Caco-2 (cell line): ENCODE results near the gene VAV2. TPM values are rescaled to one million over a fixed set of nuclear protein-coding genes. Genes with fewer than 3 reads are reported as not detected.

Source experiments
- BruUV-seq: library from RNA; stranded (reverse); fragments of 400-500 nt; replicated peaks from 2 replicates; lab custom pipeline; 2021; lab: Mats Ljungman, UMichigan
- CTCF ChIA-PET: fragments of 300-600 bp; sonication (Branson Sonifier 250); formaldehyde crosslinking; loops from one replicate; lab custom pipeline; 2022; ENCODE audit warnings: antibody characterized with exemption; lab: Charles Lee
- POLR2A ChIA-PET: fragments of 300-600 bp; sonication (Branson Sonifier 250); formaldehyde crosslinking; loops from one replicate; lab custom pipeline; 2022; ENCODE audit warnings: antibody characterized with exemption; lab: Charles Lee
- DNase-seq, 2 experiments: peaks; one replicate each; pipeline versions ENCODE4 v3.0.0 to v3.0.0-alpha.2; 2020 to 2022
- H3K27me3 ChIP-seq: replicated peaks from 2 replicates; pipeline ENCODE4 v1.6.0; 2011; ENCODE audit warnings: low read length; ENCODE audit not compliant: control insufficient read depth, insufficient read depth
- H3K36me3 ChIP-seq: 2 replicates; pipeline ENCODE4 v1.5.1; 2011; ENCODE audit warnings: low read length; ENCODE audit not compliant: control insufficient read depth, insufficient read depth
- H3K4me1 ChIP-seq: fragments of 250-450 bp; sonication (Bioruptor Pico); 2 replicates; pipeline ENCODE4 v1.5.1; 2020; ENCODE audit warnings: mild to moderate bottlenecking
- H3K4me3 ChIP-seq: 2 replicates; pipeline ENCODE4 v1.5.1; 2011; ENCODE audit warnings: low read depth, mild to moderate bottlenecking, control low read depth, low read length
- H3K9me3 ChIP-seq: fragments of 250-450 bp; sonication (Bioruptor Pico); 2 replicates; pipeline ENCODE4 v1.5.1; 2020; ENCODE audit warnings: mild to moderate bottlenecking, moderate library complexity
- H3K27ac Mint-ChIP-seq: one replicate; pipeline ENCODE4 v1.8.0; 2022; ENCODE audit warnings: mixed read lengths; ENCODE audit not compliant: unreplicated experiment
- H3K27me3 Mint-ChIP-seq: one replicate; pipeline ENCODE4 v1.8.0; 2022; ENCODE audit warnings: mixed read lengths; ENCODE audit not compliant: insufficient read depth, unreplicated experiment
- H3K36me3 Mint-ChIP-seq: one replicate; pipeline ENCODE4 v1.8.0; 2022; ENCODE audit warnings: mild to moderate bottlenecking, mixed read lengths; ENCODE audit not compliant: insufficient read depth, unreplicated experiment
- H3K4me1 Mint-ChIP-seq: one replicate; pipeline ENCODE4 v1.8.0; 2022; ENCODE audit warnings: low read depth, mixed read lengths; ENCODE audit not compliant: unreplicated experiment
- H3K4me3 Mint-ChIP-seq: one replicate; pipeline ENCODE4 v1.8.0; 2022; ENCODE audit warnings: mild to moderate bottlenecking, moderate library complexity, mixed read lengths; ENCODE audit not compliant: unreplicated experiment
- H3K9me3 Mint-ChIP-seq: one replicate; pipeline ENCODE4 v1.8.0; 2022; ENCODE audit warnings: mixed read lengths; ENCODE audit not compliant: unreplicated experiment
- CTCF ChIP-seq, 2 experiments: fragments of 200-600 bp in 1 of 2; IDR thresholded peaks; 1 replicate in 1 of 2; 2 replicates in 1 of 2; pipeline versions ENCODE4 v1.5.1 to v1.8.0; 2011 to 2022; ENCODE audit warnings: antibody characterized with exemption in 1 of 2, control low read depth in 1 of 2, inconsistent platforms in 1 of 2, low read depth in 1 of 2, low read length in 1 of 2, mild to moderate bottlenecking in 1 of 2, moderate library complexity in 1 of 2; ENCODE audit not compliant: insufficient read depth in 1 of 2, severe bottlenecking in 1 of 2, unreplicated experiment in 1 of 2
- intact Hi-C: fragments of 100-400 bp; cut with micrococcal nuclease; formaldehyde crosslinking; loops from one replicate; pipeline ENCODE4 v1.10.0; 2022; ENCODE audit not compliant: unreplicated experiment
- total RNA-seq: library from RNA; stranded (reverse); gene quantifications from 2 replicates; pipeline ENCODE4 v1.2.3, GENCODE V29; 2022

The VAV2 gene
- total RNA-seq, 1 experiment from 2014 or later, result 55.3 TPM

- intact Hi-C loops, result no loop called here
- no peak overlapping the region for H3K4me3 ChIP-seq
- H3K9me3 ChIP-seq, result no peaks in the 10 kb centered on the region
- no peaks in the 10 kb centered on the region for H3K9me3 Mint-ChIP-seq
- no peak for TF ChIP-seq CTCF (IDR thresholded peaks at IDR 0.05; ENCODE audit: insufficient read depth in 1 of 2, low read depth in 1 of 2, low read length in 1 of 2, severe bottlenecking in 1 of 2, unreplicated experiment in 1 of 2)
- H3K27ac Mint-ChIP-seq, result no peak overlapping the region
- H3K4me3 Mint-ChIP-seq, result no peak overlapping the region
- H3K4me1 ChIP-seq, result no peaks in the 10 kb centered on the region
- no peaks in the 10 kb centered on the region; the same call in 1 of the 2 replicates for H3K36me3 ChIP-seq
- peaks cover 60% of the 10 kb centered on the region for H3K36me3 Mint-ChIP-seq
- H3K27me3 Mint-ChIP-seq, result no peaks in the 10 kb centered on the region
- no peak for DNase-seq
- ChIA-PET POLR2A (no interaction called here), CTCF (no interaction called here)
- no peaks in the 10 kb centered on the region for H3K4me1 Mint-ChIP-seq
- no peaks in the 10 kb centered on the region for H3K27me3 ChIP-seq
- no TSS peak for BruUV-seq
Measured at GRCh38 chr9:133760713-133761290, 231.3 kb downstream of the VAV2 start.

- TF ChIP-seq CTCF (IDR thresholded peaks at IDR 0.05; ENCODE audit: insufficient read depth in 1 of 2, low read depth in 1 of 2, low read length in 1 of 2, severe bottlenecking in 1 of 2, unreplicated experiment in 1 of 2), result no peak
- Mint-ChIP-seq H3K36me3 (peaks cover 68% of the 10 kb centered on the region), H3K4me3 (no peak overlapping the region), H3K27me3 (no peaks in the 10 kb centered on the region), H3K4me1 (peaks cover 6% of the 10 kb centered on the region), H3K27ac (no peak overlapping the region), H3K9me3 (peaks cover 6% of the 10 kb centered on the region)
- Histone ChIP-seq H3K36me3 (no peaks in the 10 kb centered on the region; the same call in 1 of the 2 replicates), H3K27me3 (no peaks in the 10 kb centered on the region), H3K4me1 (no peaks in the 10 kb centered on the region), H3K9me3 (no peaks in the 10 kb centered on the region), H3K4me3 (no peak overlapping the region)
- no TSS peak for BruUV-seq
- ChIA-PET CTCF (no interaction called here), POLR2A (no interaction called here)
- intact Hi-C loops, result no loop called here
- no peak for DNase-seq
Measured at GRCh38 chr9:133759946-133760345, 232.2 kb downstream of the VAV2 start.

GRCh38 chr9:133759146-133759900, 232.8 kb downstream of the VAV2 start:
- peaks cover 6% of the 10 kb centered on the region for H3K4me1 ChIP-seq
- H3K9me3 Mint-ChIP-seq, result peaks cover 10% of the 10 kb centered on the region
- BruUV-seq, result no TSS peak
- H3K27me3 Mint-ChIP-seq, result no peaks in the 10 kb centered on the region
- H3K4me1 Mint-ChIP-seq, result peaks cover 12% of the 10 kb centered on the region
- no peak overlapping the region for H3K4me3 ChIP-seq
- H3K36me3 Mint-ChIP-seq, result peaks cover 69% of the 10 kb centered on the region
- H3K9me3 ChIP-seq, result no peaks in the 10 kb centered on the region
- no peak overlapping the region for H3K4me3 Mint-ChIP-seq
- POLR2A ChIA-PET, result no interaction called here
- H3K27ac Mint-ChIP-seq, result no peak overlapping the region
- no peaks in the 10 kb centered on the region; the same call in 1 of the 2 replicates for H3K36me3 ChIP-seq
- intact Hi-C loops, result no loop called here
- no peak for TF ChIP-seq CTCF (IDR thresholded peaks at IDR 0.05; ENCODE audit: insufficient read depth in 1 of 2, low read depth in 1 of 2, low read length in 1 of 2, severe bottlenecking in 1 of 2, unreplicated experiment in 1 of 2)
- CTCF ChIA-PET, result no interaction called here
- no peak for DNase-seq
- H3K27me3 ChIP-seq, result no peaks in the 10 kb centered on the region
